ENCODE measurements around the gene MSI2.

MSI2 gene

DNA sequence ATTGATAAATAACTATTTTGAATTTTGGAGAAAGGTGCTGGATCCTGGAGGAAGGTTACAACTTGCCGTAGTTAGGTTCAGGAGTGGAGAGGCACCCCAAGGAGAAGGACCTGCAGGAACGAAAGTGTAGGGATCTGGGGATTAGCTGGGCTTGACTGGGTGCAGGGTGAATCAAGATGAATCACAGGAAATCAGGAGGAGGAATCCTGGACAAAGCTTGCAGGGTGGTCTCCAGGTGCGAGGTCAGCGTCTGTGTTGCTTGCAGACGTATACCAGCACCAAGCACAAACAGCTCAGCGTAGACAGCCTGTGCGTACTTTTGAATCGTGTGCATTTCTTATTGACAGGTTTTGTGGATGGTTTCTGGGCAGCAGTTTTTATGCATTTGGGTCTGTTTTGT, 144.3 kb downstream of the MSI2 start:
- peak; percentile 26 for DNase-seq
- TF ChIP-seq, protein P1, sequence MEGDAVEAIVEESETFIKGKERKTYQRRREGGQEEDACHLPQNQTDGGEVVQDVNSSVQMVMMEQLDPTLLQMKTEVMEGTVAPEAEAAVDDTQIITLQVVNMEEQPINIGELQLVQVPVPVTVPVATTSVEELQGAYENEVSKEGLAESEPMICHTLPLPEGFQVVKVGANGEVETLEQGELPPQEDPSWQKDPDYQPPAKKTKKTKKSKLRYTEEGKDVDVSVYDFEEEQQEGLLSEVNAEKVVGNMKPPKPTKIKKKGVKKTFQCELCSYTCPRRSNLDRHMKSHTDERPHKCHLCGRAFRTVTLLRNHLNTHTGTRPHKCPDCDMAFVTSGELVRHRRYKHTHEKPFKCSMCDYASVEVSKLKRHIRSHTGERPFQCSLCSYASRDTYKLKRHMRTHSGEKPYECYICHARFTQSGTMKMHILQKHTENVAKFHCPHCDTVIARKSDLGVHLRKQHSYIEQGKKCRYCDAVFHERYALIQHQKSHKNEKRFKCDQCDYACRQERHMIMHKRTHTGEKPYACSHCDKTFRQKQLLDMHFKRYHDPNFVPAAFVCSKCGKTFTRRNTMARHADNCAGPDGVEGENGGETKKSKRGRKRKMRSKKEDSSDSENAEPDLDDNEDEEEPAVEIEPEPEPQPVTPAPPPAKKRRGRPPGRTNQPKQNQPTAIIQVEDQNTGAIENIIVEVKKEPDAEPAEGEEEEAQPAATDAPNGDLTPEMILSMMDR (IDR thresholded peaks at IDR 0.05; ENCODE audit: low read depth, low read length) = no peak
- H3K27ac ChIP-seq = 0 out of 2 replicates have a peak overlapping the region, but pooled peaks have one; percentile 10
- H3K4me3 ChIP-seq (ENCODE audit: low read depth, low read length) = no peak overlapping the region
- H3K36me3 ChIP-seq = peaks cover 56% of the 10 kb centered on the region
- no peaks in the 10 kb centered on the region for H3K9me3 ChIP-seq (ENCODE audit: severe bottlenecking)
- no peaks in the 10 kb centered on the region for H3K27me3 ChIP-seq (ENCODE audit: insufficient read depth, low read depth, severe bottlenecking)

GRCh38 chr17:57401556-57402488, 145.5 kb downstream of the MSI2 start:
- TF ChIP-seq, protein P1 (IDR thresholded peaks at IDR 0.05; ENCODE audit: low read depth, low read length) = peak; percentile 69
- Histone ChIP-seq H3K27ac (peak overlapping the region; percentile 43), H3K36me3 (peaks cover 48% of the 10 kb centered on the region)

GRCh38 chr17:57402681-57403180, 146.4 kb downstream of the MSI2 start:
- TF ChIP-seq, protein P1 (IDR thresholded peaks at IDR 0.05; ENCODE audit: low read depth, low read length) = no peak
- H3K27ac ChIP-seq = peak overlapping the region; percentile 43
- H3K4me3 ChIP-seq (ENCODE audit: low read depth, low read length) = no peak overlapping the region
- no peaks in the 10 kb centered on the region for H3K9me3 ChIP-seq (ENCODE audit: severe bottlenecking)
- H3K36me3 ChIP-seq = peaks cover 46% of the 10 kb centered on the region
- no peaks in the 10 kb centered on the region for H3K27me3 ChIP-seq (ENCODE audit: insufficient read depth, low read depth, severe bottlenecking)
- DNase-seq = peak; percentile 54

More at GRCh38 chr17:57401556-57402488, 145.5 kb downstream of the MSI2 start:
- no peaks in the 10 kb centered on the region for H3K27me3 ChIP-seq (ENCODE audit: insufficient read depth, low read depth, severe bottlenecking)
- H3K4me3 ChIP-seq (ENCODE audit: low read depth, low read length) = no peak overlapping the region
- H3K9me3 ChIP-seq (ENCODE audit: severe bottlenecking) = no peaks in the 10 kb centered on the region
- DNase-seq = peak; percentile 59

- H3K4me3 ChIP-seq (ENCODE audit: low read depth, low read length) = no peak overlapping the region
- TF ChIP-seq, protein P1 (IDR thresholded peaks at IDR 0.05; ENCODE audit: low read depth, low read length) = no peak
- no peaks in the 10 kb centered on the region for H3K9me3 ChIP-seq (ENCODE audit: severe bottlenecking)
- H3K36me3 ChIP-seq = peaks cover 46% of the 10 kb centered on the region
- no peak for DNase-seq
- no peaks in the 10 kb centered on the region for H3K27me3 ChIP-seq (ENCODE audit: insufficient read depth, low read depth, severe bottlenecking)
- no peak overlapping the region for H3K27ac ChIP-seq
Measured at GRCh38 chr17:57403236-57403635, 146.9 kb downstream of the MSI2 start.

GRCh38 chr17:57404073-57404472, 147.8 kb downstream of the MSI2 start:
- Histone ChIP-seq H3K27me3 (ENCODE audit: insufficient read depth, low read depth, severe bottlenecking) (no peaks in the 10 kb centered on the region), H3K36me3 (peaks cover 46% of the 10 kb centered on the region), H3K9me3 (ENCODE audit: severe bottlenecking) (no peaks in the 10 kb centered on the region), H3K4me3 (ENCODE audit: low read depth, low read length) (no peak overlapping the region), H3K27ac (no peak overlapping the region)
- TF ChIP-seq, protein P1 (IDR thresholded peaks at IDR 0.05; ENCODE audit: low read depth, low read length) = peak; percentile 68
- DNase-seq = peak; percentile 43
